GM12891 (cell line): ENCODE results near the gene KHSRP.

Experiments used
- POLR2A ChIP-seq: IDR thresholded peaks from 2 replicates; pipeline ENCODE4 v1.6.1; 2011; ENCODE audit warnings: low read depth, low read length, control low read depth
- POLR2AphosphoS5 ChIP-seq: IDR thresholded peaks from 2 replicates; pipeline ENCODE4 v1.6.1; 2011; ENCODE audit warnings: low read depth, low read length, control low read depth

GRCh38 chr19:6450166-6450565, 25.6 kb upstream of the KHSRP start:
- TF ChIP-seq POLR2A (no peak), POLR2AphosphoS5 (no peak)
